T47D (cell line): Measurements from ENCODE around the gene CRKL.

Experiments used
- DNase-seq, 2 experiments: peaks; one replicate each; pipeline versions ENCODE4 v3.0.0 to v3.0.0-alpha.2; 2011 to 2012; ENCODE audit warnings: low read depth in 1 of 2, low spot score in 1 of 2
- JUND ChIP-seq: IDR thresholded peaks from 2 replicates; pipeline ENCODE4 v1.6.1; 2012; ENCODE audit warnings: low read depth
- in situ Hi-C: cut with HindIII; loops from 2 replicates; pipeline ENCODE4 v1.10.0; 2016; ENCODE audit warnings: low sequenced_read_pairs, low pct_unique_long_range_greater_than_20kb

CRKL gene

GRCh38 chr22:20992456-20993303, 75.5 kb downstream of the CRKL start:
- in situ Hi-C loops = no loop called here
- no peak for DNase-seq
- TF ChIP-seq JUND = no peak

DNA sequence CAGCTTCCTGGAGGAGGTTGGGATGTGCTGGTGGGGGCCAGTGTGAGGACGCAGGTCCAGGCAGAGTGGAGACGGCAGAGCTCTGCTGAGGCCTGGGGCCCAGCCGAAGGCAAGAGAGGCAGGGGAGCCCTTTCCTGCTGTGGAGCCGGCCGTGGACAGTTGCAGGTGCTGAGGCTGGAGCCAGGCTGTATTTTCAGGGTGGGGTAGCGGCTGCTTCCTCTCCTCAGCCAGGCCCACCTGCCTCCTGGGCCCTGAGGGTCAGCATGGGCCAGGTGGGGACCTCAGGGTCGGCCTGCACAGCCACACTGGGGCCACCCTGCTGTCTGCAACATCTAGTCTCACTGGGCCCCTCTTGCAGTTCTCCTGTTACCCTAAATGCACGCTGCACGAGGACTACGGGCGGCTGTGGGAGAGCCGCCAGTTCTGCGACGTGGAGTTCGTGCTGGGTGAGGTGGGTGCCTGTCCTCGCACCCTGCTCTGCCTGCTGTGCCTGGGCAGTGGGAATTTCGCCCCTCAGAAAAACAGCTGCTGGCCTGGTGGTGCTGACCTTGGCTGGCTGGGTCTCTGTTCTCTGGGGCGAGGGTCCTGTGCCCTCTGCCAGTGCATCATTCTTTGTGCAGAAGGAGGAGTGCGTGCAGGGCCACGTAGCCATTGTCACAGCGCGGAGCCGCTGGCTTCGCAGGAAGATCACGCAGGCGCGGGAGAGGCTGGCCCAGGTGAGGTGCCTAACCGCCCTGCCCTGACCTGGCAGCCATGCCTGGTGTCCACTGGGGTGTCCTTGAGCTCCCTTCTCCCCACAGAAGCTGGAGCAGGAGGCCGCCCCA, 76.3 kb downstream of the CRKL start:
- no peak for TF ChIP-seq JUND
- DNase-seq = no peak
- in situ Hi-C loops = no loop called here

GRCh38 chr22:20994128-20994901, 77.1 kb downstream of the CRKL start:
- in situ Hi-C loops = no loop called here
- no peak for TF ChIP-seq JUND
- no peak for DNase-seq

DNA sequence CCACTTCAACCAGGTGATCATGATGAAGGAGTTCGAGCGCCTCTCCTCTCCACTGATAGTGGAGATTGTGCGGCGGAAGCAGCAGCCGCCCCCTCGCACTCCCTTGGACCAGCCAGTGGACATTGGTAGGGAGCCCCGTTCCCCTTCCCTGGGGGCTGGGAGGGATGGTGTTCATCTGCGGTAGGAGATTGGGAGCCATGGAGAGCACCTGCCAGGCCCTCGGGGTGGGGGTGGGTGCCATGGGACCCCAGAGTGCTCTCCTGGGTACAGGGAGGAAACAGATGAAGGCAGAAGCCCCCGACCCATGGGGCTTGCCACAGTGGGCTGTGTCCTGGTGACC, 77.7 kb downstream of the CRKL start:
- TF ChIP-seq JUND = no peak
- no peak for DNase-seq
- in situ Hi-C loops = no loop called here

DNA sequence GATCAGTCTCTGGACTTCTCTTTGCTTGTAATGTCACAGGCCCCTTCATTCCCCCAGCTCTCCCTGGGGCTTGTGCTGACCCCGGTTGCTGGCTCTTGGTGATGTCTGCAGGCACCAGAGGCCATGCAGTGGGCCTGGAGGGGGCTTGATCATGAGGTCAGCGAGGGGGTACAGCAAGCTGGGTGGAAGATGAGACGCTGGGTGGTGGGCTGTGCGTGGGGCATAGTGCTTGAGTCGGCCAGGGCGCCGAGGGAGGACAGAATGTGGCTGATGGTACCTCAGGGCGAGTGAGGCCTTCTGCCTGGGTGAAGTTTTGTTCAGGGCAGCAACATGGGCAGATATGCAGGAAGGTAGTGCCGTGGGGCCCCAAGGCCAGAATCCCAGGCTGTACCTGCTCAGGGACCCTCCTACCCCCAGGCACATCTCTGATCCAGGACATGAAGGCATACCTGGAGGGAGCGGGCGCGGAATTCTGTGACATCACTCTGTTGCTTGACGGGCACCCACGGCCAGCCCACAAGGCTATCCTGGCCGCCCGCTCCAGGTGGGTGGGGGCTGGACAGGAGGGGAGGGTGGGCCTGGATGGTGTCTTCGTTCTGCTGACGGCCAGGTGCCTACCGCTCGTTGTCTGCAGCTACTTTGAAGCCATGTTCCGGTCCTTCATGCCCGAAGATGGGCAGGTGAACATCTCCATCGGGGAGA, 78.3 kb downstream of the CRKL start:
- no peak for DNase-seq
- in situ Hi-C loops = no loop called here
- TF ChIP-seq JUND = no peak

DNA sequence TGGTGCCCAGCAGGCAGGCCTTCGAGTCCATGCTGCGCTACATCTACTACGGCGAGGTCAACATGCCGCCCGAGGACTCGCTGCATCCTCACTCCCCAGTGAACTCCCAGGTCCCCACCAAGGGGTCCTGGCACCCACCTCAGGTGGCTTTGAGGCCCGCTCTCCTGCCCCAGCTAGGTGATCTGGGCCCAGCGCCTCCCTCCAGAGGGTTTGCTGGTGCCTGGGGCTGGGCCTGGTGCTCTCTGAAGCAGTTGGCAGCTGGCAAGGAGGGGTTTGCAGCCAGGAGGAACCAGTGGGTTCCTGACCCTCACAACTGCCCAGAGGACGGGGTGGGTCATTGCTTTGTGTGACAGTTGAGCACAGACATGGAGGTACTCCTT, 78.8 kb downstream of the CRKL start:
- TF ChIP-seq JUND = no peak
- no peak for DNase-seq
- in situ Hi-C loops = no loop called here

GRCh38 chr22:20996598-20997535, 79.7 kb downstream of the CRKL start:
- no peak for TF ChIP-seq JUND
- no peak for DNase-seq
- in situ Hi-C loops = no loop called here

DNA sequence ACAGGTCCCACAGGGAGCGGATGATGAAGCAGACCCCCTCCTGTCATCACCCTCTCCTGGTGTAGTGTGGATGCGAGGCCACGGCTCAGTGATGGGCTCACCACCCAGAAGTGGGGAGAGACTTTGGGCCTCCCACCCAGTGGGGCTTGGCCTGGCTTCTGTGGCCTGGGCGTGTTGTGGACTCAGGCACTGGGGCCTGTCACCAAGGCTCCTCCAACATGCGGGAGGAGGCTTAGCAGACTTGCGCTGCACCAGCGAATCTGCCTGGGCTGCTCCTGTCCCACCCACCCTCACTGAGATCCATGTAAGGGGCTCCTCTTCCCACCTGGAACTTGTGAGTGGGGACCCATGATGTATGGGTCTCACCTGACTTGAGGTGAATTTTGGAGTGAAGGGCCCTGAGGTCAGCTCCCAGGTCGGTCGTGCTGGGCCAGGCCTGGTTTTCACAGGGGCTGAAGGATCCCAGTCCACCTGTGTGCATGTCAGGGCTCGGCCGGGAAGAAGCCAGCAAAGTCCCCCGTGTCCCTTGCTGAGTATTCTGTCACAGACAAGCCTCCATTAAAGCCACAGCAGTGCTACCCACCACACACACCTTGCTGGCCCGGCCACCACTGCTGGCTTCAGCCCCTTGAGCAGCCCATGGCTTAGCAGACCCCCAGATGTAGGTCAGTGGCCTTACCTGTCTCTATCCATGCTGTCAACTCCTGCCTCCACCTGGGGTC, 80.5 kb downstream of the CRKL start:
- TF ChIP-seq JUND = no peak
- in situ Hi-C loops = no loop called here

DNA sequence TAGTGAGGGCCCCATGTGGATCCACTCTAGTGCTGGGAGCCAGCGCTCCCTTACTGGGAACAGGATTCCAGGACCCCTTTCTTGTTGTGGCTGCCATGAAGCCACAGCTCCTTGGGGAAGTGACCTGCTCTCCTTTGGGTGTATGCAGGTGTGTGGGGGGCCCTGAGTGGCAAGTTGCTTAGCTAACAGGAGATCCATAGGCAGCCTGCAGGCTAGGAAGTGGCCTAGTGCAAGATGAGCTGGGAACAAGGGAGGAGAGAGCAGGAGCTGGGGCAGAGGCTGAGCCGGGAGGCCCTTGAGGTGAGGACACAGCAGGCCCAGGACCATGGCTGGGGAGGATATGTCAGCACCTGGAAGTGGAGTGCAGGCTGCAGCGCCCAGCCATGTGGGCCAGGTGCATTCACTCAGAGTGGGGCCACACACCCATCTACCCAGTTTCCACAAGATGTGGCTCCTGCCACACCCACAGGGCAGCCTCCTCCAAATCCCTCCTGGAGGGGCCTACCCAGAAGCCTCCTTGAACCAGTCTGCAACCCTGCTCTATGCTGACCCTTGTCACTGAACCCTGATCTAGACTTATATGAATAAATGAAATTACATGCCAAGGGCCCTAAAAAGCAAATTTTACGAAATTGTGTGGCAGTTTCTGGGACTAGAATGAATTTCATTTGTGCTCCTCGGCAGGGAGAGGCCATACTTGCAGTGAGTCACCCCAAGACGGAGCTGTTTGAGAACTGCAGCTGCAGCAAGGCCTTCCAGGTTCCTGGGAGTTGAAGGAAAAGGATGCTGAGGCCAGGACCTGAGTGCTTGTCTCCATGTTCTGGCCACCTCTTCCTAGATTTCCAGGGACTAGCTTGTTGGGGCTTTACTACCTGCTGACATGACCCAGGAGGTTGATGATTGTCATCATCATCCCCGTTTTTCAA, 81.5 kb downstream of the CRKL start:
- DNase-seq = no peak
- in situ Hi-C loops = no loop called here
- TF ChIP-seq JUND = no peak

More for the DNA sequence above, 80.5 kb downstream of the CRKL start:
- DNase-seq = no peak
